Activated T-cell treated with anti-CD3 and anti-CD28 coated beads, Interleukin-2, amount 50 U/mL, for 48 hours (primary cell): ENCODE data around the gene MBTPS1.

Source experiments
- DNase-seq, 2 experiments: peaks; one replicate each; pipeline ENCODE4 v3.0.0-alpha.2; 2020

MBTPS1 gene

DNA sequence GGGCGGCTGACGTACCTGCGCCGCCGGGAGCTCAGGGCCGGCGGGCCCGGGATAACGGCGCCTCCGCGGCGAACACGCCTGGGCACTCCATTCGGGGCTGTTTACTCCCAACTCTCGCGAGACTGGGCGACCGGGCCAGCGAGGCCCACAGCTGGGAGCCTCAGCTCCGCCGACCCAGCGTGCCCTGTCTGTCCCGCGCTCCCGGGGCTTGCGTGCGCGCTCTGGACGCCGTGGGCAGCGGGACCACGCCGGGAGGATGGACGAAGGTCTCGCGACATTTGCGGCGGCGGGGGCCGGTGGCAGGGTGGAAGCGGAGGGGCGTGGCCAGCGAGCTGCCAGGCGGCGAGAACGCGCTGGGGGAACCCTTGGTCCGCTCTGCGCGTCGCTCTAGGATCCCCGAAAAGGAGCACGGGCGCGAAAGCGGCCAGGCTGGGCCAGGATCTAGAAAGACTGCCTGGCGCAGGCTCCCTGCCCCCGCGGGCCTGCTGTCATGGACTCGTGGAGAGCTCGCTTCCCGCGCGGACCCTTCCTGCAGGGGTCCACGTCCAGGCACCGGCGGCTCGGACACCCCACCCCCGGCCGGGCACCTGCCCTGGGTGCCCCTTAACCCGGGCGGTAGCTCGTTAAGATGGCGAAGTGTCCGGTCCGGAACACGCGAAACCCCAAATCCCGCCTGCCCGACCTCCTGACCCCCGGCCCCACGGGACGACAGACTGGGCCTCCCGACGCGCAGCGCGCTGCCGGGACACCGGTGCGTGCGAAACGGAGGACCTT lies at the start of gene MBTPS1:
MBTPS1 (minus strand) TSS at position 223 of the 774 bp plus-strand sequence. CDS start 15,159 bp downstream, outside the sequence.
- DNase-seq = peak; percentile 98 to 99

DNA sequence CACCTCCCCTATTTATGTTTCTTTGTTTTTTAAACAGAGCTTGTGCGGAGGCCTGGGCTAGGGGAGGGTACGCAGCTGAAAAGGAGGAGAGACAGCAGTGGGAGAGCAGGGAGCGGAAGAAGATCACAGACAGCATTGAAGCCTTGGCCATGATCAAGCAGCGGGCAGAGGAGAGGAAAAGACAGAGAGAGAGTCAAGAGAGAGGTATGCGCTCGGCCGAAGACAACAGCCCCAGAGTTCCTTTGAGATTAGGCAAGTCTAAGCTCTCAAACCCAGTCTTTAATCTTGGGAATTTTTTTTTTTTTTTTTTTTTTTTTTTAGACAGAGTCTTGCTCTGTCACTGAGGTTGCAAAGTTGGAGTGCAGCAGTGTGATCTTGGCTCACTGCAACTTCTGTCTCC lies 49.0 kb upstream of the MBTPS1 start:
- no peak for DNase-seq

DNA sequence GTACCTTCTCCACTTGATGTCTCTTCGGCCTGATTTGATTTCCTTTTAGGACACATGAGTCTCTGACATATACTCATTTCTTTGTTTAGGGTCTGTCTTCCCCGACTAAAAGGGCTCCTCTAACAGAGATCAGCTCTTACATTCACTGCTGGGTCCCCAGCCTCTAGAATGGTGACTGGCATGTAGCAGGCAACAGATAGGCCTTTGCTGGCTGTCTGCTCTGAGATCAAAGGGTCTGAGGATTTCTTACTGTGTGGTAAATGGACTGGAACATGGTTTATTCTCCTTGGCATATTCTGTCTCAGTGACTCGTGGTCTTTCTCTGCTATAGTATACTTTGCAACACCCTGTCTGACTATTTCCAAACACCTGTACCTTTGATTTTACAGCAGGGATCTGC lies 45.1 kb upstream of the MBTPS1 start:
- DNase-seq = no peak

DNA sequence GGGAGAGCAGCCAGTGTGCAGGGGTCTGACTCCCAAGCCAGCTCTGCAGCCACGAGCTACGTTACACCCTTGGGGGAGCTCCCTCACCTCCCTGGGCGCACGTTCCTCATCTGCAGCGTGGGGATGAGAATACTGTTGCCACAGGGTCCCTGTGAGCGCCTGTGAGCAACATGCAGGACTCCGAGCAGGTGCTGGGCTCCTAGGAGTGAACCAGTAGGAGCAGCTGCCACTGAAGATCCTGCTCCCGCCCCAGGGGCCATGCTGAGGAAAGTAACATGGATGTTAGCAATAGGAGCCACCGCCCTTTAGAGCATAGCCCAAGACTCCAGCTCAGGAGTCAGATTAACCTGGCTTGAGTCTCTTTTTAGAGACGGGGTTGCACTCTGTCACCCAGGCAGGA lies 44.3 kb upstream of the MBTPS1 start:
- DNase-seq = no peak

DNA sequence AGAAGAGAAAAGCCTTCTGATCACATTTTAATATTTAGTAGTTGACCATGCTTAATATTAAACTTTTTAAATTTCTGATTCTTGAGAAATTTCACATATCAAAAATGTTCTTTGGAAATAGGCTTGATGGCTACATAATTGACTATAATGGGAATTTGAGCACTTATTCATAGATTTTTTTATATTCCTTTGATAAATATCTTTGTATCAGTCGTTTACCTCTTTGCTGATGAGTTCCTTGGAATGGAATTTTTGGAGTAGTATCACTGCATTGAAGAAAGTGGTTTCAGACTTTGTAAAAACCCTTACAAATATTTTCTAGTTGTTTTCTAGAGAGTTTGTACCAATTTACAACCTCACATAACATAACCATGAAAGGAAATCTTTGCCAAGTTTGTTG lies 43.1 kb upstream of the MBTPS1 start:
- no peak for DNase-seq

DNA sequence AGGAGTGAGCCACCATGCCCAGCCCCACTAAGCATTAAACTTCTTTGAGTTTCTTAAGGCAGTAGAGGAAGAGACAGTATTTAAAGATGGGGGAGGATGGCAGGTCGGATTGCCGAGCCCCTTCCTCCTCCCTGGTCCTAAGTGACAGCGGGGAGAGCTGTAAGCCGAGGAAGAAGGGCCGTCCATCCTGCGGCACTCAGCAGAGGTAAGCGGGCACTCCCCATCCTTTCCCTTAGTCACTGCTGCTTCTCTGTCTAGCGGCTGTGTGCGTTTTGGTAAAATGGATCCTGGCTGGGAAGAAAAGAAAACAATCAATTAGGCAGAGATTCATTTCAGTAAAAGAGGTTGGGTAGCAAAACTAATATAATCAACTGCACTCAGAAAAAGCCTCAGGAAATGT lies 42.3 kb upstream of the MBTPS1 start:
- no peak for DNase-seq

DNA sequence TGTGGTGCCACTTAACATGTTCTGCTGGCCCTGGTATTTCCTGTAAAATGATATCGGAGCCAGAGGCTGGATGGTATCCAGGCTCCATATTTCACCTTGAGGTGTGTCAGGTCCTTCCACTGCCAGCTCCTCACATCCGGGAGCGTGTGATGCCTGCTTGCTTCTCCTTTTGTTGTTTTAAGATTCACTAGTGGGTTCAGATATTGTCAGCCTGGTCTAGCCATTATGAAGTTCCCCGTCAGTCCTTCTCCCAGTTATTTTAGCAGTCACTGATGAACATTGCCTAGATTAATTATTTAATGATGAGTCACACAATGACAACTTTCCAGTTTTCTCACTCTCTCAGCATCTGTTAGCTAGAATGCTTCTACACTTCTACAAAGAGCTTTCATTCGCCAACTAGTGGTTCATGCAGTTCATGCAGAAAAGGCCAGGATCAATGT lies 39.6 kb upstream of the MBTPS1 start:
- no peak for DNase-seq

DNA sequence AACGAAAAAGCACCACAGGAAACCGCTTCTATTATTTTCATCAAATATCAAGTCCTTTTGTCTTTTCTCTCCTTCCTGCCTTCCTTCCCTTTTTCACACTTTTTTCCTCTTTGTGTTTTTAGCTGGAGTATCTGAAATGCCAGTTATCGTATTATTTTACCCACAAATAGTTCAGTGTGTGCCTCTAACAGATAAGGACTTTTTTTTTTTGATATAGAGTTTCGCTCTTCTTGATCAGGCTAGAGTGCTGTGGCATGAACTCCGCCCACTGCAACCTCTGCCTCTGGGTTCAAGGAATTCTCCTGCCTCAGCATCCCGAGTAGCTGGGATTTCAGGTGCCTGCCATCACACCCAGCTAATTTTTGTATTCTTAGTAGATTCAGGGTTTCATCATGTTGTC lies 39.0 kb upstream of the MBTPS1 start:
- no peak for DNase-seq

DNA sequence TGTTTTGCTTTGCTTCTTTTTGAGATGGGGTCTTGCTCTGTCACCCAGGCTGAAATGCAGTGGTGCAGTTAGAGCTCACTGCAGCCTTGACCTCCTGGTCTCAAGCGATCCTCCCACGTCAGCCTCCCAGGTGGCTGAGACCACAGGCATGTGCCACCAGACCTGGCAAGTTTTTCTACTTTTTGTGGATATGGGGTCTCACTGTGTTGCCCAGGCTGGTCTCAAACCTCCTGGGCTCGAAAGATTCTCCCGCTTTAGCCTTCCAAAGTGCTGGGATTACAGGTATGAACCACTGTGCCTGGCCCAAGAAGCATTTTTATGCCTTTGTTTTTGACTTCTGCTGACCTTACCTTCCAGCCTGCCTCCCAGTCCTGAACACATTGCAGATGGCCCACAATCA lies 38.5 kb upstream of the MBTPS1 start:
- DNase-seq = no peak

DNA sequence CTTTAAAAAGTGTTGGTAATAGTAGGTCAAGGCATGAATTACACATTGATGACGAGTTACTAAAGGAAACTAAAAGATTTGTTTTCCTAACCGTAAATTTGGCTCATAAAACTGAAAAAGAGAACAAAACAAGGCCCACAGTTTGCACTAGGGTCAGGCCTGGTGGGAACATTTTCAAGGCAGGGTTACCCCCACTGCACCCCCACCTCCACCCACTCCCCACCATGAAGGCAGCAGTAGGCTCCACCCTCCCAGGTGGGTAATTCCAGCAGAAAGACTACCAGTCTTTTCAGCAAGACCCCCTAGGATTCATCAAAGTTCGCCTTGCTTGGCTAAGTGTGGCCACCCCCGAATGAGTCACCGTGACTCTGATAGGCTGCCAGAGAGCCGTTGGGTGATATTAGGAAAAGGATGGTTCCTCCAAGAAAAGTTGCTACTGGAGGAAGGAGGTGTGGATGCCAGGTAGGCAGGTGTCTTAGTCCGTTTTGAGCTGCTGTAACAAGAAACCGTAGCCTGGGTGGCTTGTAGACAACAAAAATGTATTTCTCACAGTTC lies 37.0 kb upstream of the MBTPS1 start:
- DNase-seq = no peak

DNA sequence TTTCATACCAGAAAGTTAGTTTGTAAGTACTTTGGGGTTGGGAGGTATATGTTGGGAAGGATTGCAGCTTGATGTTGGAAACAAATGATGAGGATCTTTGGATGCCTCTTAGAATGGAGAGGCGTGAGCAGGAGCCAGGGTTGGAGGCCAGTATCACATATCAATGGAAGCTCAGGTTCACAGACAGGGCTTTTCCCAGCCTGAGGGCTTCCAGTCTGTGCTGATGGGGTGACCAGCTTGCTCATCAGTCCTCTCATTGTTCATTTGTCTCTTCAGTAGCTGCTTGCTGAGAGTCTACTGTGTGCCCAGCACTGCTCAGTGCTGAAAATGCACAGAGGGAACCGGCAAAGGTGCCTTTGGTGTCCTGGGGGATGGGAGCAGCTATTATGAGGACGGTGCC lies 34.2 kb upstream of the MBTPS1 start:
- no peak for DNase-seq

DNA sequence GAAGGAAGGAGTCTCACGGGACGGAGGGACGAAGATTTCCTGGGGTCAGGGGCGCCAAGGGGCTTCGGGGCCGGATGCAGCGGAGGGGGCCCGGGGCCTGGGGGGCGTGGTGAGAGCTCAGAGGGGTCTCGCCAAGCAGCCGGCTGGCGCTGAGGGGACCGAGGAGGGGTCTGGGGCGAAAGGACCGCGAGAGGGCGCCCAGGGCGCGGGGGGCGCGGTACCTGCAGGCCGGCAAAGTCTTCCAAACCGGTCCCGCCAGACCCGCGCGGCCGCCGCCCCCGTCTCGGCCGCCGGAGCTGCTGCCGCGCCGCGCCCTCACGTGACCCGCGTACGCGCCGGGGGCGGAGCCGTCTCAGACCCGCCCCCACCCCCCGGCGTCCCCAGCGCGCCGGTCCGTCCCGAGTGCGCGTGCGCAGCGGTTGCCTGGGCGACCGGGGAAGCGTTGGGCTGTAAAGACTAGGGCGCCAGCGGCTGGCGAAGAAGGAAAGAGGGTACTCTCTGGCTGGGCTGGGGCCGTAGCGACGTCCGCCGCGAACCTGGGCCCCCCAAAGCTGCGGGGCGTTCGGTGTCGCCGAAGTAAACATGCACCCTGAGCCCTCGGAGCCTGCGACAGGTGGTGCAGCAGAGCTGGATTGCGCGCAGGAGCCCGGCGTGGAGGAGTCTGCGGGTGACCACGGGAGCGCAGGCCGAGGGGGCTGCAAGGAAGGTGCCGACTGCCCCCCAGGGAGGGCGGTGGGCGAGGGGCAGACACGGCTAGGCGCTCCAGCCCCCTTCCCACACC lies 28.3 kb upstream of the MBTPS1 start, which contains the start of the genes DNAAF1 and HSDL1:
DNAAF1 (plus strand) TSS at position 450 of the 781 bp plus-strand sequence; CDS start at position 583, 133 bp downstream.
HSDL1 (minus strand) TSS at position 319 of the 781 bp plus-strand sequence. CDS start 13,856 bp downstream, outside the sequence.
- peak; percentile 96 to 97 for DNase-seq

DNA sequence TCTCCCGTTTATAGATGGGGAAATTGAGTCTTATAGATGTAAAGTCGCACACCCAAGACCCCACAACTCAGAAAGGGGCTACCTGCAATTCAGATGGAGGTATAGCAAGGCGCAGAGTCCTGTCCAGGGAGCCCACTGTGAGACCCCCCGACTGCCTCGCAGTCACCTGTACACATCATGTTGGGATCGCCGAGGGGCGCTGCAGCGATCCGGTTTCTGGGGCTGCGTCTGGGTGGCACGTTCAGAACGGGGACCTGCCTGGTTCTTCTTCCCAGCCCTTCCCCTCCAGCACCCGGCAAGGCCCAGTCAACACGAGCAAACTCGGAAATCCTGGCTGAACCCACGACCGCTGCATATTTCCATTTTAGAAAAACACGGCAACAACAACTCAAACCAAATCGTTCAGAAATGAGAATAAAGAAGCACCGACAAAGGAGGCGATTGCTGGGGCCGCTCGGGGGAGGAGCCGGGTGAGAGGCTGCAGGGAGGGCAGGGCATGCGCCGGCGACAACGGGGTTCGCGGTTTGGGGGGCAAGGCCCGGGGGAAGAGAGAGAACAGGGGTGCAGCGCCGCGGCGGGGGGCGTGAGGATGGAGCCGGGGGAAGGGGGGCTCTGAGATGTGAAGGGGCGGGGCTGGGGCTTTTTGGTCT lies 27.6 kb upstream of the MBTPS1 start:
- peak; percentile 58 to 67 for DNase-seq

DNA sequence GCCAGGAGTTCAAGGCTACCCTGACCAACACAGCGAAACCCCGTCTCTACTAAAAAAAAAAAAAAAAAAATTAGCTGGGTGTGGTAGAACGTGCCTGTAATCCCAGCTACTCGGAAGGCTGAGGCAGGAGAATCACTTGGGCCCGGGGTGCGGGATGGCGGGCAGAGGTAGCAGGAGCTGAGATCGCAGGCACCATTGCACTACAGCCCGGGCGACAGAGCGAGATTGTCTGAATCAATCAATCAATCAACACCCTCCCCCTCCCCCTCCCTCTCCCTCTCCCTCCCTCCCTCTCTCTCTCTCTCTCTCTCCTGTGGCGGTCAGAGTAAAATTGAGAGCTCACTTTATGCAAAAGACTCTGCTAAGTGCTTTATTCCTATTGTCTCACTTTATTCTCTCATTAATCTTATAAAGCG lies 27.1 kb upstream of the MBTPS1 start:
- no peak for DNase-seq

DNA sequence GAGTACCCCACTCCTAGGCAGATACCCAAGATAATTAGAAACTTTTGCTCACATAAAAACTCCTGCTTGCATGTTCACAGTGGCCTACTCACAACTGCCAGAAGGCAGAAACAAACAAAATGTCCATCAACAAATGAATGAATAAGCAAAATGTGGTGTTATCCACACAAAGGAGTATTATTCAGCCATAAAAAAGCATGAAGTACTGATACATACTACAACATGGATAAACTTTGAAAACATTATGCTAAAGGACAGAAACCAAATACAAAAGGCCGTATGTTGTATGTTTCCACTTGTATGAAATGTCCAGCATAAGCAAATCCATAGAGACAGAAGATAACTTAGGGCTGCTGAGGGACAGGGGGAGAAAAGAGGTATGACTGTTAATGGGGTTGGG lies 26.3 kb upstream of the MBTPS1 start:
- DNase-seq = no peak

DNA sequence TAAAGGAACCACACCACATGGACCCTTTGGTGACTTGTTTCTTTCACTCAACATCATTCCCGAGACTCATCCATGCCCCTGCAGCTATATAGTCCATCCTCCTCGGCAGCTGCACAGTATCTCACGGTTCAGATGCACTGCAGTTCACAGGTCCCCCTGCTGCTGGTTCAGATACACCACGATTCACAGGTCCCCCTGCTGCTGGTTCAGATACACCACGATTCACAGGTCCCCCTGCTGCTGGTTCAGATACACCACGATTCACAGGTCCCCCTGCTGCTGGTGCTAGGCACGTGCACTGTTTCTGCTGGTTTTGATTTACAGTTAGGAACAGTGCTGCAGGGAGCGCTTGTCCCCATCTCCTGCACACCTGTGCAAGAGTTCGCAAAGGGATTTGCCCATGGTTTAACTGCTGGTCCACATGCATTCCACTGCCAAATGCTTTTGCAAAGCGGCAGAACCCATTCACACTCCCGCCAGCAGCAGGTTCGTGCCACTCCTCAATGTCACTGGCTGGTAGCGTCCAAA lies 24.5 kb upstream of the MBTPS1 start:
- peak in 1 of 2 experiments; percentile 42 for DNase-seq

DNA sequence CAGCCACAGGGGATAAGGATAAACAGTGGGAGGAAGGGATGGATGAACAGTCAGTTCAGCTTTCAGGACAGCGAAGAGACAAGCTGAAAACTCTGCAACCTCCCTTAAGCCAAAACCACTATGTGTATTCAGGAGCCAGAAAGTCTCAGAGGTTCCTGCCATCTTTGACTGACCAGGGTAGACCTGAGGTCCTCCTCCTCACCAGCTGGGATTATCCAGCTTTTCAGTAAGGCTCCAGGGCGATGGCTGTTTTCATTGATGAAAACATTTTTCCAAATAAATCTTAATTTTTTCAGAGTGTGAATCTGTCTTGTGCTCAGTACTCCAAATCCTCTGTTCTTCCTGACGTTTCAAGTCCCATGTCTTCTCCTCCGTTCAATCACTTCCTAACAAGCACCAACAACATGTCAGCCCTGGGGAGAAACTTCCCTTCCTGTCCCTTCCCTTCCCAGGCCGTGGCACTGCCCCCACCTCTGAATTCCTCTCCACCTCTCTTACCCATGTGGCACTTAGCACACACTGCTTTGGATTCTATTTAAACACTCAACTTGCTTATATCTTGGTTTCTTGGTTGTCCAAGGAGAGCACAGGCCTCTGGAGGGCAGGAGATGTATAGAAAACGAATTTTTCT lies 23.0 kb upstream of the MBTPS1 start:
- DNase-seq = no peak

DNA sequence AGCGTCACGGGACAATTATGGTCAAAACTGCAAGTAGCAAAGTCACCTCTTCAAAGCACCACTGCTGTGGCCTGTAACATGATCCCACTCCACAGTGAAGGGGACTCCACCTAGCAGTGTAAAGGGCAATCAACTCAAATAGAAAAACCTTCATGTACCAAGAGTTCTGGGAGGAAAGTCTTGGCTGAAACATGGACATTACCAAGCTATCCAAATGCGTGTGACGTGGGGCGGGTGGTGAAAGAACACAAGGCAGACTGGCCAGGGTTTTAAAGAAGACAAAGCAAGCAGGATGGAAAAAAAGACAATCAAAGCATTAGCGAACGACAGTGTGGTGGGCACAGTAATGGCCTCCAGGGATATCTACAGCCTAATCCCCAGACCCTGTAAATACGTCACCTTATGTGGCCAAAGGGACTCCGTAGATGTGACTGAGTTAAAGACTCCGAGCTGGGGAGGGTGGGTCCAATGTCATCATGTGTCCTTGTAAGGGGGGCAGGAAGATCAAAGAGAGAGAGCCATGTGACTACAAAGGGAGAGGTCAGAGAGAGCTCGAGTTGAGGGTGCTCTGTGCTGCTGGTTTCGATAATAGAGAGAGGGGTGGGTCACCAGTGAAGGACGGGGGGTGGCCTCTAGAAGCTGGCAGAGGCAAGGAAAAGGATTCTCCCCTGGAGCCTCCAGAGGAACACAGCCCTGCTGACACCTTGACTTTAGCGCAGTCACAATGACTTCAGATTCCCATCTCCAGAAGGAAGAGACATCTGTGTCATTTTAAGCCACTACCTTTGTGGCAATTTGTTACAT lies 22.3 kb upstream of the MBTPS1 start:
- DNase-seq = peak; percentile 52 to 53

DNA sequence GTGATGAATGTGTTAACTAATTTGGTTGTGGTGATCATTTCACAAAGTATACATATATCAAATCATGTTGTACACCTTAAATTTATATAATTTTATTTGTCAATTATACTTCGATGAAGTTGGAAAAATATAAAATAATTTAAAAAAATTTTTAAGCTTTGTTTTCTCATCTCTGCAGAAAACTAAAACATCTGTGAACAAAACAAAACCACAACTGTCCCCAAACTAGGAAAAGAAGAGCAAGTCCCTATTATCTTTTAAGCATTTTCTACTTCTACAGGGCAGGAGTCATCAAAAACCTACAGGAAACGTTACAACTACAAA lies 21.7 kb upstream of the MBTPS1 start:
- no peak for DNase-seq

DNA sequence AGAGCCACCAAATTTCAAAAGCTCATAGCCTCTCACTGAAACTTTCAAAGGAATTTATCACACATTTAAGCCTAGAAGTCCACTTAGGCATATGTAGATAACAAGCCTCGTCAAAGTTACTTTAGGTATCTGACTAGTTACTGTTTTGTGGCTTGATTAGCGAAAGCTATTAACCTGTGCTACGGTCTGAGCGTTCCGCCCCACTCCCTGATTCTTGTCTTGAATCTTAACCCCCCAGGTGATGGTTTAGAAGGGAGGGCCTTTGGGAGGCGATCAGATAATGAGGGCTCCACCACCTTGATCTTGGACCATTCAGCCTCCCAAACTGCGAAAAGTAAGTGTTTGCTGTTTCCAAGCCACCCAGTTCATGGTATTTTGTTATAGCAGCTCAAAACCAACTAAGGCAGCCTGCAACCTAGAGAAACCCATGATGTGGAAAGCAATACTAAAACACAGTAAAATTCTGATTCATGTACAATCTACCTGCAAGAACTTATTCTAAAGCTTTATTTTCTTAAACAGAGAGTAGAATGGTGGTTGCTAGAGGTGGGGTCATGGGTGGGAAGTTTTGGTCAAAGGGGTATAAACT lies 21.1 kb upstream of the MBTPS1 start:
- no peak for DNase-seq

DNA sequence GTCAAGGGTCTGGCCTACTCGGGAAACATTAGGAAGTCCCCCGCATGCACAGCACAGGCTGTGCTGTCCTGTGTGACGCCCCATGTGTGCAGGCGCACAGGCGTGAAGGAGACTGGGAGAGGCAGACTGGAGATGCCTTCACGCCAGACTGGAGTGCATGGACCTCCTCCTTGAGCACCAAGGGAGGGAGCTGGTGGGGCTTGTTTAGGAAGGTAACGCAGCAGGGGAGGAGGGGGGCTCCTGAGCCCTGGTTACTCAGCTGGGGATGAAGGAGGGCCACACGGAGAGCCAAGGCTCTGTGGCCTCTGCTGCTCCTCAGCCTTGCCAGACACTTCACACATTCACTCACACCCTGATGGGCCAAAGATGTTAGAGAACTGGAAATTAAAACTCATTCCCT lies 20.5 kb upstream of the MBTPS1 start:
- no peak for DNase-seq
